ENCODE measurements around the gene ENO1. TPM values are rescaled to one million over a fixed set of nuclear protein-coding genes. Genes with fewer than 3 reads are reported as not detected.

The ENO1 gene
- total and polyA plus RNA-seq, 9 of the 15 experiments (the other 6 are each of a cell fraction or from before 2014, with no cell fraction given), result 2,249 to 7,472 (median 2,868) TPM

DNA sequence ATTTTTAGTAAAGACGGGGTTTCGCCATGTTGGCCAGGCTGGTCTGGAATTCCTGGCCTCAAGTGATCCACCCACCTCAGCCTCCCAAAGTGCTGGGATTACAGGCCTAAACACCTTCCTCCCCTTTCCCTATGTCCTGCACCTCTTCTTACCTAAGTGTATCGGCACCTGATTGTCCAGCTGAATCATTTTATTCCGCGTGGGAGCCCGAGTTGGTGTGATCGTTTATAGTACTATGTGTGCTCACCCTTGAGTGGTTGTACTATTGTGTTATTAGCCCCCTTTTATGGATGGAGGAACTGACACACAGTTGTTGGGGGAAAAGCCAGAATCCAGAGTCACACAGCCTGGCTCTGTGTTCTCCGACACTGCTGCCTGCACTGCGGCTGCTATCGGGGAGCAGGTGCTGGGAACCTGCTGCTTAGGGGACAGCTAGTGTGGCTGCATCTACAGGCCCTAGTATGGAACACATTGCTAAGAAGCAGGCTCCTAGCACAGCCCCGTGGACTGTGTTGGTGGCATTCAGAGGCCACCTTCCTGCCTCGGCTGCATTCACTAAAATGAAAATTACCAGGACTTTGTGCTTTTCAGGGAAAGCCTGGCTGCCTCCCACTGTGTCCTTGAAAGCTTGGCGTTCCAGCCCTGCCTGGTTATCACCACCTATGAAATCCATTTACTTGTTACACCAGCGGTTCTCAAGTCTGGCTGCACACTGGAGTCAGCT, 21.6 kb downstream of the ENO1 start (continued):
- TF ChIP-seq POLR2AphosphoS5 (IDR thresholded peaks at IDR 0.05; ENCODE audit: control insufficient read depth, insufficient read depth, low read depth, low read length) (peak; percentile 28), POLR2A (conservative IDR thresholded peaks at IDR 0.05) (peak; percentile 46), CHD4 (IDR thresholded peaks at IDR 0.05; ENCODE audit: insufficient read depth, insufficient replicate concordance, low read depth, low read length, poor library complexity, severe bottlenecking) (no peak), ZNF695 (CRISPR knock-in tag; IDR thresholded peaks at IDR 0.05) (no peak), HDAC1 (IDR thresholded peaks at IDR 0.05) (no peak), SUPT5H (IDR thresholded peaks at IDR 0.05) (peak; percentile 52), ZNF124 (CRISPR knock-in tag; IDR thresholded peaks at IDR 0.05) (no peak), ETV6 (IDR thresholded peaks at IDR 0.05; ENCODE audit: borderline replicate concordance in 1 of 2, low read depth in 2 of 2, low read length in 1 of 2) (no peak), ETV6 (CRISPR knock-in tag; IDR thresholded peaks at IDR 0.05; ENCODE audit: borderline replicate concordance) (no peak), BACH1 (tag; IDR thresholded peaks at IDR 0.05) (no peak), SP2 (IDR thresholded peaks at IDR 0.05; ENCODE audit: extremely low read depth, low read depth, low read length, poor library complexity, severe bottlenecking) (no peak), ESRRB (CRISPR knock-in tag; IDR thresholded peaks at IDR 0.05; ENCODE audit: borderline replicate concordance) (no peak)
- TF ChIP-seq, protein P1, sequence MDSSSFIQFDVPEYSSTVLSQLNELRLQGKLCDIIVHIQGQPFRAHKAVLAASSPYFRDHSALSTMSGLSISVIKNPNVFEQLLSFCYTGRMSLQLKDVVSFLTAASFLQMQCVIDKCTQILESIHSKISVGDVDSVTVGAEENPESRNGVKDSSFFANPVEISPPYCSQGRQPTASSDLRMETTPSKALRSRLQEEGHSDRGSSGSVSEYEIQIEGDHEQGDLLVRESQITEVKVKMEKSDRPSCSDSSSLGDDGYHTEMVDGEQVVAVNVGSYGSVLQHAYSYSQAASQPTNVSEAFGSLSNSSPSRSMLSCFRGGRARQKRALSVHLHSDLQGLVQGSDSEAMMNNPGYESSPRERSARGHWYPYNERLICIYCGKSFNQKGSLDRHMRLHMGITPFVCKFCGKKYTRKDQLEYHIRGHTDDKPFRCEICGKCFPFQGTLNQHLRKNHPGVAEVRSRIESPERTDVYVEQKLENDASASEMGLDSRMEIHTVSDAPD (CRISPR knock-in tag; IDR thresholded peaks at IDR 0.05), result no peak
